GM23338 (cell line): ENCODE data around the gene PRLH. TPM values are rescaled to one million over a fixed set of nuclear protein-coding genes. Genes with fewer than 3 reads are reported as not detected.

ENCODE experiments used
- ATAC-seq: fragments of 200-7000 bp; cut with Tn5 transposase; 3 replicates; pipeline ENCODE4 v1.9.1; 2020
- DNase-seq: peaks from one replicate; pipeline ENCODE4 v3.0.0-alpha.2; 2015; ENCODE audit warnings: low spot score
- H2AFZ ChIP-seq: fragments of 200-600 bp; sonication (generic); 2 replicates; pipeline ENCODE4 v1.8.0; 2016; ENCODE audit warnings: antibody characterized with exemption, mild to moderate bottlenecking, moderate library complexity
- H3F3A ChIP-seq: fragments of 200-600 bp; sonication (generic); replicated peaks from 2 replicates; pipeline ENCODE4 v1.8.0; 2017; ENCODE audit warnings: antibody characterized with exemption, mixed run types, low read depth
- H3K27ac ChIP-seq: fragments of 200-600 bp; sonication (generic); 2 replicates; pipeline ENCODE4 v1.6.1; 2016; ENCODE audit warnings: low read depth
- H3K27me3 ChIP-seq: fragments of 200-600 bp; sonication (generic); 2 replicates; pipeline ENCODE4 v1.8.0; 2016; ENCODE audit warnings: mild to moderate bottlenecking, mixed run types, moderate library complexity; ENCODE audit not compliant: insufficient read depth
- H3K36me3 ChIP-seq: fragments of 200-600 bp; sonication (generic); 2 replicates; pipeline ENCODE4 v1.8.0; 2016; ENCODE audit warnings: mild to moderate bottlenecking; ENCODE audit not compliant: insufficient read depth
- H3K4me1 ChIP-seq: fragments of 200-600 bp; sonication (generic); 2 replicates; pipeline ENCODE4 v1.8.0; 2016; ENCODE audit warnings: mild to moderate bottlenecking, moderate library complexity; ENCODE audit not compliant: insufficient read depth
- H3K4me2 ChIP-seq: fragments of 200-600 bp; sonication (generic); 2 replicates; pipeline ENCODE4 v1.7.1; 2017; ENCODE audit warnings: mixed run types
- H3K4me3 ChIP-seq: fragments of 200-600 bp; sonication (generic); 2 replicates; pipeline ENCODE4 v1.6.1; 2016; ENCODE audit warnings: mixed run types
- H3K79me2 ChIP-seq: fragments of 200-600 bp; sonication (generic); replicated peaks from 2 replicates; pipeline ENCODE4 v1.8.0; 2017; ENCODE audit warnings: mild to moderate bottlenecking; ENCODE audit not compliant: insufficient read depth
- H3K9me2 ChIP-seq: fragments of 200-600 bp; sonication (generic); 2 replicates; pipeline ENCODE4 v1.8.0; 2017; ENCODE audit not compliant: insufficient read depth
- H4K20me1 ChIP-seq: fragments of 200-600 bp; sonication (generic); replicated peaks from 2 replicates; pipeline ENCODE4 v1.8.0; 2017; ENCODE audit warnings: mild to moderate bottlenecking; ENCODE audit not compliant: insufficient read depth
- H3K27ac Mint-ChIP-seq: 2 replicates; pipeline ENCODE4 v1.8.0; 2020; ENCODE audit warnings: inconsistent platforms, mild to moderate bottlenecking, moderate library complexity, mixed read lengths
- H3K27me3 Mint-ChIP-seq: 3 replicates; pipeline ENCODE4 v1.8.0; 2022; ENCODE audit warnings: low read depth, mild to moderate bottlenecking, moderate library complexity, mixed read lengths, inconsistent platforms; ENCODE audit not compliant: insufficient read depth, poor library complexity
- H3K36me3 Mint-ChIP-seq: 3 replicates; pipeline ENCODE4 v1.8.0; 2021; ENCODE audit warnings: low read depth, mild to moderate bottlenecking, inconsistent platforms, moderate library complexity, mixed read lengths
- H3K4me1 Mint-ChIP-seq: 3 replicates; pipeline ENCODE4 v1.8.0; 2020; ENCODE audit warnings: mild to moderate bottlenecking, inconsistent platforms, mixed read lengths
- H3K4me3 Mint-ChIP-seq: 3 replicates; pipeline ENCODE4 v1.8.0; 2021; ENCODE audit warnings: moderate library complexity, mild to moderate bottlenecking, inconsistent platforms, mixed read lengths
- H3K9me3 Mint-ChIP-seq: 3 replicates; pipeline ENCODE4 v1.8.0; 2020; ENCODE audit warnings: moderate library complexity, mild to moderate bottlenecking, inconsistent platforms, mixed read lengths
- CREB1 ChIP-seq: fragments of 250-450 bp; sonication (Bioruptor Pico); IDR thresholded peaks from 2 replicates; pipeline ENCODE4 v1.5.0; 2020; ENCODE audit warnings: low read depth, mild to moderate bottlenecking, moderate library complexity
- EZH2 ChIP-seq: fragments of 200-600 bp; sonication (generic); IDR thresholded peaks from one replicate; pipeline ENCODE4 v1.8.0; 2017; ENCODE audit warnings: antibody characterized with exemption, mild to moderate bottlenecking, low read depth; ENCODE audit not compliant: unreplicated experiment
- EZH2phosphoT487 ChIP-seq: fragments of 200-600 bp; sonication (generic); IDR thresholded peaks from one replicate; pipeline ENCODE4 v1.8.1; 2018; ENCODE audit warnings: antibody characterized with exemption; ENCODE audit not compliant: unreplicated experiment
- ZNF331 ChIP-seq: fragments of 250-450 bp; sonication (Bioruptor Pico); IDR thresholded peaks from 2 replicates; pipeline ENCODE4 v1.5.0; 2020; ENCODE audit warnings: low read depth, mild to moderate bottlenecking, moderate library complexity
- polyA plus RNA-seq: library from polyadenylated mRNA; unstranded; fragments of >200 nt; fragmentation: Nextera tagmentation; extraction: Ambion mirVana; gene quantifications from 2 replicates; pipeline ENCODE4 v1.2.1, GENCODE V29; 2016
- total RNA-seq: library from RNA; depleted of rRNA; stranded (reverse); fragments of >200 nt; shearing (Covaris generic); gene quantifications from 2 replicates; pipeline ENCODE4 v1.2.3, GENCODE V29; 2014
- TF ChIP-seq, protein P1 (sequence below): fragments of 250-450 bp; sonication (Bioruptor Pico); IDR thresholded peaks from 2 replicates; pipeline ENCODE4 v1.5.0; 2020; ENCODE audit warnings: mild to moderate bottlenecking, moderate library complexity

PRLH gene
- total and polyA plus RNA-seq, 2 experiments from 2014 or later, result not detected

DNA sequence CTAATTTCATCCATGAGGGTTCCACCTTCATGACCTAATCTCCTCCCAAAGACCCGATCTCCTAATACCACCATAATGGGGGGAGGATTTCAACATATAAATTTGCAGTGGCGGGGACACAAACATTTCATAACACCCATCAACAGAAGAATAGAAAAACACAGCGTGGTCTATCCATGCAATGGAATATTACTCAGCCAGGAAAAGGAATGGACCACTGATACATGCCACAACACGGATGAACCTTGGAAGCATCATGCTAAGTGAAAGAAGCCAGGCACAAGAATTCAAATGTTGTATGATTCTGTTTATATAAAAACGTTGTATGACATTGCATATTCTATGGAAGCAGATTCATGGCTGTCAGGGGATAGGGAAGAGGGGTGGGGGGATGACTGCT, 2.7 kb downstream of the PRLH start:
- H3K79me2 ChIP-seq, result no peaks in the 10 kb centered on the region
- Mint-ChIP-seq H3K27me3 (peaks cover 7% of the 10 kb centered on the region), H3K4me3 (no peak overlapping the region), H3K27ac (no peak overlapping the region), H3K36me3 (no peaks in the 10 kb centered on the region), H3K9me3 (peaks cover 3% of the 10 kb centered on the region; the same call in 1 of the 3 replicates), H3K4me1 (peaks cover 15% of the 10 kb centered on the region)
- H3K4me3 ChIP-seq, result no peak overlapping the region
- no peak overlapping the region for H3K4me2 ChIP-seq
- no peaks in the 10 kb centered on the region for H3K27me3 ChIP-seq
- peaks cover 6% of the 10 kb centered on the region; the same call in 1 of the 2 replicates for H3K4me1 ChIP-seq
- H3K36me3 ChIP-seq, result no peaks in the 10 kb centered on the region
- no peaks in the 10 kb centered on the region for H3F3A ChIP-seq
- no peak overlapping the region for H3K27ac ChIP-seq
- H2AFZ ChIP-seq, result no peak overlapping the region
- DNase-seq (no peak), ATAC-seq (no peak)
- H4K20me1 ChIP-seq, result no peaks in the 10 kb centered on the region
- TF ChIP-seq EZH2 (no peak), ZNF331 (CRISPR knock-in tag) (no peak), EZH2phosphoT487 (no peak), CREB1 (CRISPR knock-in tag) (no peak)
- TF ChIP-seq, protein P1, sequence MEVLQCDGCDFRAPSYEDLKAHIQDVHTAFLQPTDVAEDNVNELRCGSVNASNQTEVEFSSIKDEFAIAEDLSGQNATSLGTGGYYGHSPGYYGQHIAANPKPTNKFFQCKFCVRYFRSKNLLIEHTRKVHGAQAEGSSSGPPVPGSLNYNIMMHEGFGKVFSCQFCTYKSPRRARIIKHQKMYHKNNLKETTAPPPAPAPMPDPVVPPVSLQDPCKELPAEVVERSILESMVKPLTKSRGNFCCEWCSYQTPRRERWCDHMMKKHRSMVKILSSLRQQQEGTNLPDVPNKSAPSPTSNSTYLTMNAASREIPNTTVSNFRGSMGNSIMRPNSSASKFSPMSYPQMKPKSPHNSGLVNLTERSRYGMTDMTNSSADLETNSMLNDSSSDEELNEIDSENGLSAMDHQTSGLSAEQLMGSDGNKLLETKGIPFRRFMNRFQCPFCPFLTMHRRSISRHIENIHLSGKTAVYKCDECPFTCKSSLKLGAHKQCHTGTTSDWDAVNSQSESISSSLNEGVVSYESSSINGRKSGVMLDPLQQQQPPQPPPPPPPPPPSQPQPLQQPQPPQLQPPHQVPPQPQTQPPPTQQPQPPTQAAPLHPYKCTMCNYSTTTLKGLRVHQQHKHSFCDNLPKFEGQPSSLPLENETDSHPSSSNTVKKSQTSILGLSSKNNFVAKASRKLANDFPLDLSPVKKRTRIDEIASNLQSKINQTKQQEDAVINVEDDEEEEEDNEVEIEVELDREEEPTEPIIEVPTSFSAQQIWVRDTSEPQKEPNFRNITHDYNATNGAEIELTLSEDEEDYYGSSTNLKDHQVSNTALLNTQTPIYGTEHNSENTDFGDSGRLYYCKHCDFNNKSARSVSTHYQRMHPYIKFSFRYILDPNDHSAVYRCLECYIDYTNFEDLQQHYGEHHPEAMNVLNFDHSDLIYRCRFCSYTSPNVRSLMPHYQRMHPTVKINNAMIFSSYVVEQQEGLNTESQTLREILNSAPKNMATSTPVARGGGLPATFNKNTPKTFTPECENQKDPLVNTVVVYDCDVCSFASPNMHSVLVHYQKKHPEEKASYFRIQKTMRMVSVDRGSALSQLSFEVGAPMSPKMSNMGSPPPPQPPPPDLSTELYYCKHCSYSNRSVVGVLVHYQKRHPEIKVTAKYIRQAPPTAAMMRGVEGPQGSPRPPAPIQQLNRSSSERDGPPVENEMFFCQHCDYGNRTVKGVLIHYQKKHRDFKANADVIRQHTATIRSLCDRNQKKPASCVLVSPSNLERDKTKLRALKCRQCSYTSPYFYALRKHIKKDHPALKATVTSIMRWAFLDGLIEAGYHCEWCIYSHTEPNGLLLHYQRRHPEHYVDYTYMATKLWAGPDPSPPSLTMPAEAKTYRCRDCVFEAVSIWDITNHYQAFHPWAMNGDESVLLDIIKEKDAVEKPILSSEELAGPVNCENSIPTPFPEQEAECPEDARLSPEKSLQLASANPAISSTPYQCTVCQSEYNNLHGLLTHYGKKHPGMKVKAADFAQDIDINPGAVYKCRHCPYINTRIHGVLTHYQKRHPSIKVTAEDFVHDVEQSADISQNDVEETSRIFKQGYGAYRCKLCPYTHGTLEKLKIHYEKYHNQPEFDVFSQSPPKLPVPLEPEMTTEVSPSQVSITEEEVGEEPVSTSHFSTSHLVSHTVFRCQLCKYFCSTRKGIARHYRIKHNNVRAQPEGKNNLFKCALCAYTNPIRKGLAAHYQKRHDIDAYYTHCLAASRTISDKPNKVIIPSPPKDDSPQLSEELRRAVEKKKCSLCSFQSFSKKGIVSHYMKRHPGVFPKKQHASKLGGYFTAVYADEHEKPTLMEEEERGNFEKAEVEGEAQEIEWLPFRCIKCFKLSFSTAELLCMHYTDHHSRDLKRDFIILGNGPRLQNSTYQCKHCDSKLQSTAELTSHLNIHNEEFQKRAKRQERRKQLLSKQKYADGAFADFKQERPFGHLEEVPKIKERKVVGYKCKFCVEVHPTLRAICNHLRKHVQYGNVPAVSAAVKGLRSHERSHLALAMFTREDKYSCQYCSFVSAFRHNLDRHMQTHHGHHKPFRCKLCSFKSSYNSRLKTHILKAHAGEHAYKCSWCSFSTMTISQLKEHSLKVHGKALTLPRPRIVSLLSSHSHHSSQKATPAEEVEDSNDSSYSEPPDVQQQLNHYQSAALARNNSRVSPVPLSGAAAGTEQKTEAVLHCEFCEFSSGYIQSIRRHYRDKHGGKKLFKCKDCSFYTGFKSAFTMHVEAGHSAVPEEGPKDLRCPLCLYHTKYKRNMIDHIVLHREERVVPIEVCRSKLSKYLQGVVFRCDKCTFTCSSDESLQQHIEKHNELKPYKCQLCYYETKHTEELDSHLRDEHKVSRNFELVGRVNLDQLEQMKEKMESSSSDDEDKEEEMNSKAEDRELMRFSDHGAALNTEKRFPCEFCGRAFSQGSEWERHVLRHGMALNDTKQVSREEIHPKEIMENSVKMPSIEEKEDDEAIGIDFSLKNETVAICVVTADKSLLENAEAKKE (CRISPR knock-in tag), result no peak
- no peaks in the 10 kb centered on the region for H3K9me2 ChIP-seq

DNA sequence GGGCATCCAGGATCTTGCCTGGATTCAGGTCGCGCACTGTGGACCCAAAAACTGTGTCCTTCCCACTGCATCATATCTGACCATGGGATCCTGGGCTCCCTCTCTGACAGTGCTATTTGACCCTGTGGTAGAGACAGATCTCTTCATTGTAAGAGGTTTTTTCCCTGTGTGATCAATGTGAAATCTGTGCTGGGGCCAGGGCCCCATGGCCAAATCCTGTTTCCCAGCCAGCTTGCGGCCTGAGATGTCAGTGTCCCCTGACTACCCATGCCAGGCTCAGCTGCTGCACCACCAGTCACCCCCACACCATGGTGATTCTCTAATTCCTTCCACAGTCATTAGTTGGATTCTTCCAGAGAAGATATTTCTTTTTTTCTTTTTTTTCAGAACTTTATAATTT, 3.5 kb downstream of the PRLH start:
- Histone ChIP-seq H3K79me2 (no peaks in the 10 kb centered on the region), H3F3A (no peaks in the 10 kb centered on the region), H3K4me1 (peaks cover 6% of the 10 kb centered on the region; the same call in 1 of the 2 replicates), H3K27ac (no peak overlapping the region), H3K4me2 (no peak overlapping the region), H3K27me3 (no peaks in the 10 kb centered on the region), H3K36me3 (no peaks in the 10 kb centered on the region), H2AFZ (no peak overlapping the region), H3K4me3 (no peak overlapping the region), H3K9me2 (no peaks in the 10 kb centered on the region), H4K20me1 (no peaks in the 10 kb centered on the region)
- Mint-ChIP-seq H3K9me3 (peaks cover 4% of the 10 kb centered on the region; the same call in 1 of the 3 replicates), H3K27ac (no peak overlapping the region), H3K4me1 (peaks cover 12% of the 10 kb centered on the region), H3K4me3 (no peak overlapping the region), H3K27me3 (peaks cover 7% of the 10 kb centered on the region), H3K36me3 (no peaks in the 10 kb centered on the region)
- no peak for DNase-seq
- ATAC-seq, result no peak
- TF ChIP-seq, protein P1 (CRISPR knock-in tag), result no peak
- TF ChIP-seq ZNF331 (CRISPR knock-in tag), result no peak
